GM19193 (cell line): ENCODE data around the gene B3GALT6.

Experiments used
- POLR2A ChIP-seq: IDR thresholded peaks from 4 replicates; pipeline ENCODE4 v1.6.1; 2011; ENCODE audit not compliant: insufficient read depth, insufficient read length; ENCODE audit errors: extremely low read depth

Gene B3GALT6

GRCh38 chr1:1199141-1199960 is 32.7 kb upstream of the B3GALT6 start:
- no peak for TF ChIP-seq POLR2A

DNA sequence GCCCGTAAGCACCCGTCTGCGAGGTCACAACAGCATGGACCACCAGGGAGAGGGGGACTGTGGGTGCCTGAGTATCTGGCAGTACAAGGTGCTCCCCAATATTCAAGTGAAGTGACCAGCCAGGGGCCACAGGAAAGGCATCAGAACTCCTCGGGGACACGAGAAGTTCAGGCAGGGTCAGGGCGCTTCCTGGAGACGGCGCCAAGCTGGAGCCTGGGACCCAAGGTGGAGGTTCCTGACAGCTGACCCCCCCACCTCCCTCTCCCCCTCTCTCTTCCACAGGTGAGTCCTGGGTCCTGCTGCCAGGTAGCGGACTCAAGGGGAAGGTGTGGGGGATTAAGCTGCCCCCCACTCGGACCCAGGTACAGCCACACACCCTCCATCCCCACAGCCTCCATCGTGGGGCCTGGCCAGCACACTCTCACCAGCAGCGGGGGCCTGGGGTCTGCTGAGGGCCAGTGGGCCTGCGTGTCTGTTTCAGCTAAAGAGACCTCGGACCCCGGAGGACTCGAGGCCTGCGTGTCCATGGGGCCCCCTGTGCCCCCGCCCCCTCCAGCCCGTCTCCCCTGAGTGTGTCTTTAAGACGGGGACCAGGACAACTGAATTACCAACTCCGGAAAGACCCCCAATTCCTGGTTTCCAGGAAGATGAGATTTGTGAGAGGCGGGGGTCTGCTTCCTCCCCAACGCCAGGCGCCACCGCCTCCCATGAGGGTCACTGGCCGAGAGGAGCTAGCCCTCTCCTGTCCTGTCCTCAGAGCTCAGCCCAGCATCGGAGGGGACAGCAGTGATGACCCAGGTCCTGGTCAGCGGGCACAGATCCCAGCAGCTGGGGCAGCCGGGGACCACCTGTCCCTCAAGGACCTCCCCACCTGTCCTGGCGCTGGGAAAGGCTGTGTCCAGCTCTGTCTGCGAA is 31.8 kb upstream of the B3GALT6 start:
- TF ChIP-seq POLR2A: no peak

GRCh38 chr1:1200876-1201810 is 30.9 kb upstream of the B3GALT6 start:
- TF ChIP-seq POLR2A: no peak

DNA sequence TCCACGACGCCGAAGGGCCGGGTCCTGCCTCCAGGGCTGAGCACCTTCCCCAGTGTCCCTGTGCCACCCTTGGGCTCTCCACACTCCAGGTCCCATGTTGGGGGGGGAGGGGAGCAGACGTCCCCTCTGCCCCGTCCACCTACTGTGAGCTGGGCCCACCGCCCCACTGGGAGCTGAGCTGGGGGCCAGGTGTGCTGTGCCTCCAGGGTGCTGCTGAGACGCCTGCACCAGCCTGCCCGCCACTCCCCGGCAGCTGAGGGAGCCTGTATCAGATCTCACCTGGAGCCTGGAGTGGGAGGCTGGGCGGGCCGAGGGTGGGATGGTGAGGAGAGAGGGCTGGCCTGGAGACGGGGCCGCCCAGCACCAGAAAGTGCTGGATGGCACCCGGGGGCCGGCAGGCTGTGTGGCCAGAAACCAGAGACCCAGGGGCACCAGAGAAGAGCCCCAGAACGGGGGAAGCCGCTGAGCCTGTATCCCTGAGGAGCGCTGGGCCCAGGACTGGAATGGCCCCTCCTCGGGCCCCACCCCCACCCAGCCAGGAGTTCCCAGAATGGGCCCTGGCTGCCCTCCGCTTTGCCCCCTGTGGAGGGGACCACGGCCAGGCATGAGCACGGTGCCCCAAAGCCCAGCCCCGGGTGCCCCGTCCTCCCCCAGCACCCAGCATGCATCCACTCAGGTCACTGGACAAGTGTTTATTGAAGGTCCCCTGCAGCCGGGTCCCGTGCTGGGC is 29.0 kb upstream of the B3GALT6 start:
- no peak for TF ChIP-seq POLR2A

DNA sequence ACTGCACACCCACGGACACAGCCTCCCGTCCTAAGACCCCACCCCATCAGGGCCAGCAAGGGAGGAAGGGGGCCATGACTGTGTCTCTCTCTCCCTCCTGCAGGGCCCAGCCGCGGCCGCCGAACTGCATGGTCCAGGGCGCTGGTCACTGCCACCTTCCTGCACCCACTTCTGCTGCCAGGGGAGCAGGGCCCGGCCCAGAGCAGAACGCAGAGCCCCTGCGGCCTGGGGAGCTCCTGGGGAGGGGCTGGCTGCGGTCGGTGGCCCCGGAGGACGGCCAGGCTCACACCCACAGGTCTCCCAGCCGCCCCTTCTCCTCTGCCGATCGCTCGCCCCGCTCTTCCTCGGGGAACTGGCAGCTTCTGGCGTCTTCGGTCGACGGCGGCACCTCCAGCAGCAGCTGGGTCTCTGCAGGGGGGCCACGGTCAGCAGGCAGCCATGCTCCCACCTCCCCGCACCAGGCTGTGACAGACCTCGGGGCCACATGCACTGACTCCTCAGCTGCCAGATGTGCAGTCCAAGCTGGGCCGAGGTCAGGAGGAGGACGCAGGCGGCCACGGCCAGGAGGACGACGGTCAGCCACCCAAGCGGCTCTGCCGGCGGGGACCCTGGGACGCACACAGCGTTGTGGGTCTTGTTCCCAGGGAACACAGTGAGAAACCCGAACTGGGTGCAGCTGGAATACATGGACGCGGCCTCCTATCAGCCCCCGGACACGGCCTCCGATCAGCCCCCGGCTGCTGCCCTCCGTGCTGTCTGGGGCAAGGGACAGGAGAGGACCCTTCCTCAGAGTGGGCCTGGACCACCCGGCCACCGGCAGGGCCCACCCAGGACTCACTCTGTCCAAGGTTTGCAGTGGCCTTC is 28.2 kb upstream of the B3GALT6 start:
- TF ChIP-seq POLR2A: no peak

DNA sequence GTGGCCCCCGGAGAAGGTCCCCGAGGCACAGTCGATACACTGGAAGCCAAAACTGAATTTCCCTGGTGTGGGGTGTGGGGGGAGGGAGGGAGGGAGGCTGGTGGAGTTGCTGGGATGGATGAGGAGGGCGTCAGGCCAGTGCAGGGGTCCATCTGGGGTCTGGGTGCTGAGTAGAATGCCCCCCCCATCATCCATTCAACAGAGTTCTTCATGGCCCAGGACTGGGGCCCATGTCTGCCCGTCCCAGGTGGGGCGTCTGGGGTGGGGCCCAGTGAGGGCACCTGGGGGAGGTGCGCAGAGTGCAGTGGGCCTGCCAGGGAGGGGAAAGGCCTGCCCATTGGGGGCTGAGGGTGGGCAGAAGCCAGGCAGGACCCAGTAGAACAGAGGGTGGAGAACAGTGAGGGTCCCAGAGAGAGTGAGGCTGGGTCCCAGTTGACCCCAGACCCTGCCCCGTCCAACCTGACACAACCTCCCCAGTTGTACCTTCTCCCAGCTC is 27.6 kb upstream of the B3GALT6 start:
- TF ChIP-seq POLR2A: no peak

- TF ChIP-seq POLR2A: no peak
Measured at GRCh38 chr1:1204998-1205768, 26.9 kb upstream of the B3GALT6 start.

- no peak for TF ChIP-seq POLR2A
Measured at GRCh38 chr1:1205769-1206375, 26.2 kb upstream of the B3GALT6 start.

GRCh38 chr1:1206376-1206965 is 25.6 kb upstream of the B3GALT6 start, which contains the start of gene TNFRSF18:
TSS of gene TNFRSF18 (minus strand) at chr1:1206592. CDS start at chr1:1206571, 21 bp downstream.
- TF ChIP-seq POLR2A: no peak

- no peak for TF ChIP-seq POLR2A
Measured at GRCh38 chr1:1206966-1207531, 25.0 kb upstream of the B3GALT6 start.

DNA sequence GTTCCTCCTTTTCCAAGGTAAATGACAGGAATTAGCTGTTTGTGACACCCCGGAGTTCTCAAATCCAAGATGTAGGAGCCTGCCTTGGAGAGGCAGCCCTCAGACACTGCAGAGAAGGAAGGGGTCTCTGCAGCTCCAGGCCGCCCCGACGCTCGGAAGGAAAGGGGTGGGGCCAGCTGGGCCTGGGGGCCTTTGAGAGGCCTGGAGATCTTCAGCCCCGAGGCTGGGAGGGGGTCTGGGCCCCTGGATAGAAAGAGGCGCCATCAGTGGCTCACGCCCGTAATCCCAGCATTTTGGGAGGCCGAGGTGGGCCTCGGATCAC is 24.5 kb upstream of the B3GALT6 start:
- no peak for TF ChIP-seq POLR2A
